CD4-positive, alpha-beta T cell treated with Interleukin-4 for 4 hours (primary cell): ENCODE data around the gene GPX6.
"Not testable (repeated sequence)": the region's sequence is repeated elsewhere in the genome, so short reads cannot be mapped to it uniquely, and the experiment has no call there.

Source experiments
- DNase-seq: peaks from one replicate; pipeline ENCODE4 v3.0.0-alpha.2; 2020

Gene GPX6

GRCh38 chr6:28478518-28478917 lies 37.1 kb downstream of the GPX6 start:
- DNase-seq = no peak

DNA sequence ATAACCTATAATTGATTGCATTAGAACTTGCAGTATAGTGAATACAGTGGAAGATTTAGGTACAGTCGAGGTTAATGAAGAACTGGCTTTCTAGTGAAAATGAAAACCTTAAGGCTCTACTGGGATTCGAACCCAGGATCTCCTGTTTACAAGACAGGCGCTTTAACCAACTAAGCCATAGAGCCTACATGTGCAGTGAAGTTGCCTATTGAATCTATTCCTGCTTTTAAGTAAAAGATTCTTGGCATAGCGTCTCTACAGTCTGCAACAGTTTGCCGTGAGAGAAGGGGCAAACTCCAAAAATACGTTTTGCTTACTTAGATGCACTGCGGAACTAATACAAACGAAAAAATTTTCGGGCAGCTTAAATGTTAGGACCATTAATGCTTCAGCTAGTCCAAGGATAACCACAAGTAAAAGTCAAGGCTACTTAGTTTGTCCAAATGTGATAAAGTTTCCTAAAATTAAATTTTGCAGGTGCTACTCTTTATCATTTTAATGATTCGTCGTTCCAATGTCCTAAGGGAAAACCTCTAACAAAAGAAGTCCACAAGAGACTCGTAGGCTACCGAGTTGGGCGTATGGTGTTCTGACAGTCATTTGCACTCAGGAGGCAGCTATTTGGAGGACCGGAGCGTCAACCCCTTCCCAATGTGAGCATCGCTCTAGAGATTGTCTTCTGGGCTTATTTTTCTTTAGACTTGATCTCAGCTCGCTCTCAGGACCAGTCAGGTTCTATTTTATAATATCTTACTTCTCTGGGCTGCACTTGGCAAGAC lies 41.0 kb downstream of the GPX6 start:
- DNase-seq = no peak

- not testable (repeated sequence) for DNase-seq
These were observed 46.3 kb downstream of the GPX6 start for GRCh38 chr6:28469153-28469745.

DNA sequence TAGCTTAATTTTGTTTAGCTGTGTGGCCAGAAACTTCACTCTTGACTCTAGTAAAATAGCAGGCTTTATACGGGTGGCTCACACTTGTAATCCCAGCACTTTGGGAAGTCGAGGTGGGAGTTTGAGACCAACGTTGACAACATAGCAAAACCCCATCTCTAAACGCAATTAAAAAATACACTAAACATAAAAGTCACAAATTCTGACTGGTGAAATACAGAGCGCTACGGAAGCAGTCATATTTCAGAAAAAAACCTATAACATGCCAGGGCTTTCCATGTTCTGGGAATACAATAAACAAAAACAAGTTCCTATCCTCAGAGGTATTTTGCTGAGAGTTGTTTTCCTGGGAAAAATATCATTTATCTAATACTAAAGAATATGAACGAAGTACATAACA lies 47.5 kb downstream of the GPX6 start:
- no peak for DNase-seq

- DNase-seq = no peak
These were observed 53.2 kb downstream of the GPX6 start for GRCh38 chr6:28462401-28462800.

DNA sequence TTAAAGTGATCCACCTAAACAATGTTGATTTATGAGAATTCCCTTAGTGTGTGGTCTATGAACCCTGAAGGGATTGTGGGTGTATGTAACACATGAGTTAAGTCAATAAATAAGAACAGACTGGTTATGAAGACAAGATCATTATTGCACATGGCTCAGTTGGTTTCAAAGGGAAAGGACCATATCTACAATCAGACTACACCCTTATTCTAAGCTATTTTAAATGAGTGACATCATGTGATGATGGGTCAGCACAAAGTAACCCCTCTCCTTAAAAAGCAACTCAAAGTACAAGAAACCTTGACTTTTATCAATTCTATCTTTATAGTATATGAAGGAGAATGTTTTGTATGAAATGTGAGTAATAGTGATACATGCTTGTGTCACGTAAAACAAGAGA lies 57.0 kb downstream of the GPX6 start:
- DNase-seq = no peak
